Spleen (tissue), 7 donors: ENCODE results near the gene CLCNKA.

Experiments
- CTCF ChIP-seq, 11 experiments: fragments of 200-600 bp in 7 of 11; fragments of 450-650 bp in 4 of 11; sonication (generic) in 4 of 11; IDR thresholded peaks in 8 of 11; conservative IDR thresholded peaks in 3 of 11; 1 replicate in 7 of 11; 2 replicates in 4 of 11; pipeline versions ENCODE4 v1.4.0 to v1.8.0; 2016 to 2021; ENCODE audit warnings: antibody characterized with exemption in 11 of 11, inconsistent platforms in 4 of 11, mild to moderate bottlenecking in 1 of 11
- POLR2A ChIP-seq, 3 donors: fragments of 450-650 bp; IDR thresholded peaks; one replicate each; pipeline ENCODE4 v1.5.1; 2017; ENCODE audit warnings: antibody characterized with exemption in 3 of 3, mild to moderate bottlenecking in 1 of 3
- POLR2AphosphoS5 ChIP-seq, 3 donors: sonication (generic); formaldehyde crosslinking; IDR thresholded peaks; one replicate each; pipeline ENCODE4 v1.5.1; 2017; ENCODE audit warnings: antibody characterized with exemption in 3 of 3
- donor health status: DM: no; HTN: no; CAD: no; lungs with moderate emphysema.
- donor health status: DM: no; HTN: no; CAD: no.
- donor health status: DM: no; HTN: no; CAD: no.

DNA sequence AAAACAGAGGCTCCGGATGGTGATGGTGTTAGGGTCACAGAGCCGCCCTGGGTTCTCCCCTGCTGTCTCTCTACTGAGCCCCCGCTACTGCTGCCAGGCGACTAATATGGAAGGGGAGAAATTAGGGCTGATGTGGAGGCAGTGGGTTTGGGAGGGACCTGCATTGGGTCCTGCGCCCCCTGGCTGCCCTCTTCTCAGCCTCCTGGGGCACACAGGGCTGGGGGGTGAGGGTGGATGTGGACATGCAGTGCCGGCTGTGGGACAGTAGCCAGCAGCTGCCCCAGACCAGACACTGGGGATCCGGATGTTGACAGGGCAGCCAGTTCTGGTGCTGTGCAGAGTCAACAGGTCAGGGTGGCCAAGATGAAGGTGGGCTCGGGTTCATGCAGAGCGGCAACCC, 20.3 kb downstream of the CLCNKA start:
- TF ChIP-seq CTCF (IDR thresholded peaks at IDR 0.05 in 8 of 11, conservative IDR thresholded peaks at IDR 0.05 in 3 of 11), result no peak
- TF ChIP-seq POLR2A (IDR thresholded peaks at IDR 0.05), result no peak
- TF ChIP-seq POLR2AphosphoS5 (IDR thresholded peaks at IDR 0.05), result no peak
